Heart right ventricle (tissue), 16 donors: ENCODE measurements around the gene ECHDC1. TPM values are rescaled to one million over a fixed set of nuclear protein-coding genes. Genes with fewer than 3 reads are reported as not detected.

Experiments
- ATAC-seq, 8 donors: fragments of 200-7000 bp; cut with Tn5 transposase; one replicate each; pipeline ENCODE4 v1.9.1; 2020; ENCODE audit warnings: mild to moderate bottlenecking in 8 of 8, moderate library complexity in 8 of 8, moderate number of reproducible peaks in 1 of 8
- DNase-seq, 2 donors: peaks; one replicate each; pipeline ENCODE4 v3.0.0-alpha.2; 2020
- H3K27ac ChIP-seq, 10 donors: fragments of 200-600 bp; sonication (generic) in 2 of 10; one replicate each; pipeline versions ENCODE4 v1.5.0 to v1.8.0; 2020 to 2022; ENCODE audit warnings: mild to moderate bottlenecking in 3 of 10
- H3K27me3 ChIP-seq, 7 donors: fragments of 200-600 bp; one replicate each; pipeline ENCODE4 v1.8.0; 2021 to 2022; ENCODE audit warnings: mild to moderate bottlenecking in 2 of 7
- H3K36me3 ChIP-seq, 9 donors: fragments of 200-600 bp; sonication (generic) in 1 of 9; one replicate each; pipeline versions ENCODE4 v1.5.0 to v1.8.0; 2020 to 2022; ENCODE audit warnings: mild to moderate bottlenecking in 2 of 9
- H3K4me1 ChIP-seq, 9 donors: fragments of 200-600 bp; sonication (generic) in 1 of 9; one replicate each; pipeline versions ENCODE4 v1.5.0 to v1.8.0; 2020 to 2022; ENCODE audit warnings: mild to moderate bottlenecking in 4 of 9
- H3K4me3 ChIP-seq, 10 donors: fragments of 200-600 bp; sonication (generic) in 2 of 10; one replicate each; pipeline versions ENCODE4 v1.5.0 to v1.8.0; 2020 to 2022; ENCODE audit warnings: mild to moderate bottlenecking in 7 of 10, moderate library complexity in 2 of 10
- H3K9me3 ChIP-seq, 11 donors: fragments of 200-600 bp in 10 of 11; sonication (generic) in 2 of 11; one replicate each; pipeline versions ENCODE4 v1.5.0 to v1.8.0; 2013 to 2022; ENCODE audit warnings: mild to moderate bottlenecking in 2 of 11, control low read depth in 1 of 11, moderate library complexity in 1 of 11
- WGBS, 2 donors: extraction: QIAGEN DNeasy Blood & Tissue Kit; methylation state at CpG; one replicate each; pipeline ENCODE4 v1.1.7; 2013; ENCODE audit warnings: inconsistent platforms in 1 of 2; 5-methylcytosine and 5-hydroxymethylcytosine counted together
- intact Hi-C, 10 donors: fragments of 100-400 bp; cut with DNase I; formaldehyde crosslinking; loops; one replicate each; pipeline versions ENCODE4 v1.11.1 to v1.14.2; 2022
- polyA plus RNA-seq, 2 donors: library from polyadenylated mRNA; stranded (reverse); fragments of 200-250 nt; gene quantifications; one replicate each; pipeline ENCODE4 v1.2.3, GENCODE V29; 2013
- total RNA-seq, 10 donors: library from RNA; stranded (reverse); fragmentation: NEBNext Ultra II Directional in 3 of 10; extraction: Animal tissue kit (Norgen Biotek cat#: 25700) in 3 of 10; gene quantifications; one replicate each; pipeline versions ENCODE4 v1.2.1 to v1.2.4, GENCODE V29; 2021 to 2023
- TF ChIP-seq, protein P1 (sequence below), 9 donors: fragments of 200-600 bp; sonication (generic) in 2 of 9; IDR thresholded peaks; one replicate each; pipeline versions ENCODE4 v1.5.0 to v1.8.0; 2021 to 2022; ENCODE audit warnings: antibody characterized with exemption in 9 of 9, mild to moderate bottlenecking in 5 of 9, moderate library complexity in 1 of 9
- donor health status: Arrhythmogenic right ventricular cardiomyopathy.
- donor health status: ischemic (EF 13 %, LVEDD 7.1; RV severe dilation, severe dysfunction).
- donor health status: healthy with polysubstance abuse.
- donor health status: DM: no; HTN: yes; CAD: no.
- donor health status: DM: no; HTN: no; CAD: no.
- donor health status: ischemic (EF 25% LVEDD 6.9; RV normal size, moderate dysfunction).
- donor health status: ischemic (EF 25% LVEDD 5.7; RV mildly dilated, moderate dysfunction).
- donor health status: healthy.
- donor health status: DM: yes; HTN: yes; CAD: no.
- donor health status: Ischemic cardiomyopathy.
- donor health status: ischemic (EF 35%, LVEDD 5.7; RV mildly dilated, moderate dysfunction).
- donor health status: nonischemic (EF 11% LVEDD 7.7; RV severe dilation, severe dysfunction).
- donor health status: DM: yes; HTN: yes; CAD: no.
- donor health status: PGD.
- donor health status: ischemic (EF 29% LVEDD 5.4; RV normal size, mild dysfunction).
- donor health status: nonischemic (EF 23%, LVEDD 6.1; RV moderate dilation, normal function).

ECHDC1 gene
- total and polyA plus RNA-seq, 12 donors, result 19.5 to 45.3 (median 37.1) TPM

DNA sequence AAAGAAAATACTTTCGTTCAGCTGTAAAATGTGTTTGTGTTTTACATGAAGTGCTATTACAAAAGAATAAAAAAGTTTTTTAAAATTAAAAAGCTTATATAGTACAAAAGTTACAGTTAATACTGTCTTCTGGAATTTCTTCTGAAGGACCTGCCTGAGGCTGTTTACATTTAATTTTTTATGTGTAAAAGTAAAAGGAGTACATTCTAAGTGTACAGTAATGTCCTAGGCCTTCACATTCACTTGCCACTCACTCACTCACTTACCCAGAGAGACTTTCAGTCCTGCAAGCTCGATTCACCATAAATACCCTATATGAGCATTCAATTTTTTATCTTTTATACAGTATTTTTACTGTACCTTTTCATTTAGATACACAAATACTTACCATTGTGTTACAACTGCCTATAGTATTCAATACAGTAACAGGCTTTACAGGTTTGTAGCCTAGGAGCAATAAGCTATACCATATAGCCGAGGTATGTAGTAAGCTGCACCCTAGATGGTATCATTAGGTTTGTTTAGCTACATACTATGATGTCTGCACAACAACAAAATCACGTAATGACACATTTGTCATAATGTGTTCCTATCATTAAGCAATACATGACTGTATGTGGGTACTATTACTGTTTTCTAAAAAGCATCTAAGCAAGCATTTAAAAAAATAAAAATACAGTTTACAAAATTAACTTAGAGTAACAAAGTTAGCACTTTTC lies 43.7 kb downstream of the ECHDC1 start:
- intact Hi-C loops, result loop anchor here in 8 of 10 donors (5.0 to 10.0 kb wide), 7 partner anchors 115 to 245 kb away; no protein-coding TSS in a partner anchor
- Histone ChIP-seq H3K4me1 (peaks cover 0 to 41% (median 30%) of the 10 kb centered on the region in 9 donors), H3K36me3 (peaks cover 0 to 28% (median 0%) of the 10 kb centered on the region in 9 donors), H3K4me3 (no peak overlapping the region), H3K9me3 (no peaks in the 10 kb centered on the region), H3K27ac (no peak overlapping the region), H3K27me3 (no peaks in the 10 kb centered on the region)
- TF ChIP-seq, protein P1, sequence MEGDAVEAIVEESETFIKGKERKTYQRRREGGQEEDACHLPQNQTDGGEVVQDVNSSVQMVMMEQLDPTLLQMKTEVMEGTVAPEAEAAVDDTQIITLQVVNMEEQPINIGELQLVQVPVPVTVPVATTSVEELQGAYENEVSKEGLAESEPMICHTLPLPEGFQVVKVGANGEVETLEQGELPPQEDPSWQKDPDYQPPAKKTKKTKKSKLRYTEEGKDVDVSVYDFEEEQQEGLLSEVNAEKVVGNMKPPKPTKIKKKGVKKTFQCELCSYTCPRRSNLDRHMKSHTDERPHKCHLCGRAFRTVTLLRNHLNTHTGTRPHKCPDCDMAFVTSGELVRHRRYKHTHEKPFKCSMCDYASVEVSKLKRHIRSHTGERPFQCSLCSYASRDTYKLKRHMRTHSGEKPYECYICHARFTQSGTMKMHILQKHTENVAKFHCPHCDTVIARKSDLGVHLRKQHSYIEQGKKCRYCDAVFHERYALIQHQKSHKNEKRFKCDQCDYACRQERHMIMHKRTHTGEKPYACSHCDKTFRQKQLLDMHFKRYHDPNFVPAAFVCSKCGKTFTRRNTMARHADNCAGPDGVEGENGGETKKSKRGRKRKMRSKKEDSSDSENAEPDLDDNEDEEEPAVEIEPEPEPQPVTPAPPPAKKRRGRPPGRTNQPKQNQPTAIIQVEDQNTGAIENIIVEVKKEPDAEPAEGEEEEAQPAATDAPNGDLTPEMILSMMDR (IDR thresholded peaks at IDR 0.05), result no peak
- no peak for ATAC-seq
- 95% methylated on average over 4 of the region's 4 CpGs for WGBS, 2 donors
- DNase-seq, result no peak

DNA sequence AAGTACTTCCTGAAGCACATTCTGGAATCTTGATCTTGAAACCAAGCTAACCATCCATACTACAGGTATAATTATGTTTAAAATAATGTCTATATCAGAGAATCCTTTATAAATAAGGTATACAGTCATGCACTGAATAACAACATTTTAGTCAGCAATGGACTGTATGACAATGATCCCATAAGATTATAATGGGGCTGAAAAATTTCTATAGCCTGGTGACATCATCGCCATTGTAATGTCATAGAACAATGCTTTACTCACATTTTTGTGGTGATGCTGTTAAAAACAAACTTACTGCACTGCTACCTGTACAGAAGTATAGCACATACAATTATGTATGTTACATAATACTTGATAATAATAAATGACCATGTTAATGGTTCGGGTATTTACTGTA lies 44.9 kb downstream of the ECHDC1 start:
- TF ChIP-seq, protein P1 (IDR thresholded peaks at IDR 0.05), result no peak
- WGBS, 2 donors, result 77 to 99% methylated on average over 2 of the region's 2 CpGs
- ATAC-seq (no peak), DNase-seq (no peak)
- Histone ChIP-seq H3K27ac (no peak overlapping the region), H3K36me3 (peaks cover 0 to 35% (median 0%) of the 10 kb centered on the region in 9 donors), H3K27me3 (no peaks in the 10 kb centered on the region), H3K4me1 (peaks cover 0 to 36% (median 30%) of the 10 kb centered on the region in 9 donors), H3K9me3 (no peaks in the 10 kb centered on the region), H3K4me3 (no peak overlapping the region)
- intact Hi-C loops, result no loop called here

DNA sequence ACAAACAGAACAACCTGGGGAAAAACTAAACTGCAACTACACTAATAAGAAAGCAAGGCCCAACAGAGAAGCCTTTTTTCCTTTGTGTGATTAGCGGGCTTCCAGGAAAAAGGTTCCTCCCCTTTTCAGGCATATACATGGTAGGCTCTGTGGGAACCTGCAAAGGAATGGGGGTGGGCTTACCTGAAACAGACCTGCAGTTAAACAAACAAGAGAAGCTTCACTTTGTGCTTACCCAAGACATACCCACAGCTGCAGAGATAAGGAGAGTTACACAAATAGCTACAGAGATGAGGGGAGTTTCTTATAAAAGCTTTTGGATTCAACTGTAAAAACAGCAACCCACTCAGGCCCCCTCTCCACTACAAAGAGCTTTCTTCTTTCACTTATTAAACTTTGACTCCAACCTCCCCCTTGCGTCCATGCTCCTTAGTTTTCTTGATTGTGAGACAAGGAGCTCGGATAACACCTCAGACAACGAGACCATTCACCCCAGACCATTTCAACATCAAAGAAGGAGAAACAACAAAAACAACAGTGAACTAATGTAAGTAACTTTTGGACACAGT lies 45.8 kb downstream of the ECHDC1 start:
- Histone ChIP-seq H3K9me3 (no peaks in the 10 kb centered on the region), H3K36me3 (peaks cover 0 to 44% (median 0%) of the 10 kb centered on the region in 9 donors), H3K27ac (no peak overlapping the region), H3K27me3 (no peaks in the 10 kb centered on the region), H3K4me1 (peaks cover 0 to 31% (median 24%) of the 10 kb centered on the region in 9 donors), H3K4me3 (no peak overlapping the region)
- DNase-seq (no peak), ATAC-seq (no peak)
- intact Hi-C loops, result no loop called here
- 90 to 94% methylated on average over 4 of the region's 4 CpGs for WGBS, 2 donors
- TF ChIP-seq, protein P1 (IDR thresholded peaks at IDR 0.05), result no peak

DNA sequence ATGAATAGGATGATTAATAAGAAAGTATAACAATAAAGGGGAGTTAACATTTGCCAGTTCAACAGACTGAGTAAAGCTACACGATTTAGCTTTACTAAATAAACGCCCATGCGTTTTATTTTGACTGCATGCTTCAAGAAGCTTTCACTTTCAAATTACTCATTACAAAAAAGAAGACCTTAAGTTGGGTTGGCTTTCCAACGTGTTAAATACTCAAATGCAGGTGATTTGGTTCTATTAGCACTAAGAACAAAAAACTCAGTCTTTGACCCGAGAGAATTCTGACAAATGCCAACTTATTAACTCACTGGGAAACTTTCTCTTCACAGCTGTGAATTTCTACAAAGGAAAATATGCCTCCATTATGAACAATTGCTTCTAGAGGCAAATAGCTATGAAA lies 51.9 kb downstream of the ECHDC1 start:
- Histone ChIP-seq H3K4me1 (peaks cover 0 to 42% (median 24%) of the 10 kb centered on the region in 9 donors), H3K27ac (peak overlapping the region in 1 of 10 donors; percentile 14), H3K9me3 (no peaks in the 10 kb centered on the region), H3K4me3 (no peak overlapping the region), H3K36me3 (peaks cover 0 to 75% (median 16%) of the 10 kb centered on the region in 9 donors), H3K27me3 (no peaks in the 10 kb centered on the region)
- intact Hi-C loops, result no loop called here
- no peak for ATAC-seq
- DNase-seq, result no peak
- WGBS, 2 donors, result 69 to 76% methylated on average over 5 of the region's 5 CpGs
- TF ChIP-seq, protein P1 (IDR thresholded peaks at IDR 0.05), result no peak
